AG09319 (cell line): ENCODE results near the gene PSMB8.

Experiments used
- DNase-seq: peaks from one replicate; pipeline ENCODE4 v3.0.0-alpha.2; 2010; ENCODE audit warnings: low read depth; ENCODE audit errors: extremely low read depth
- CTCF ChIP-seq: IDR thresholded peaks from 2 replicates; pipeline ENCODE4 v1.5.1; 2011; ENCODE audit warnings: low read depth, mild to moderate bottlenecking, inconsistent platforms, low read length, moderate library complexity

The PSMB8 gene

GRCh38 chr6:32867022-32867477, 23.2 kb upstream of the PSMB8 start:
- DNase-seq = no peak
- TF ChIP-seq CTCF = no peak

DNA sequence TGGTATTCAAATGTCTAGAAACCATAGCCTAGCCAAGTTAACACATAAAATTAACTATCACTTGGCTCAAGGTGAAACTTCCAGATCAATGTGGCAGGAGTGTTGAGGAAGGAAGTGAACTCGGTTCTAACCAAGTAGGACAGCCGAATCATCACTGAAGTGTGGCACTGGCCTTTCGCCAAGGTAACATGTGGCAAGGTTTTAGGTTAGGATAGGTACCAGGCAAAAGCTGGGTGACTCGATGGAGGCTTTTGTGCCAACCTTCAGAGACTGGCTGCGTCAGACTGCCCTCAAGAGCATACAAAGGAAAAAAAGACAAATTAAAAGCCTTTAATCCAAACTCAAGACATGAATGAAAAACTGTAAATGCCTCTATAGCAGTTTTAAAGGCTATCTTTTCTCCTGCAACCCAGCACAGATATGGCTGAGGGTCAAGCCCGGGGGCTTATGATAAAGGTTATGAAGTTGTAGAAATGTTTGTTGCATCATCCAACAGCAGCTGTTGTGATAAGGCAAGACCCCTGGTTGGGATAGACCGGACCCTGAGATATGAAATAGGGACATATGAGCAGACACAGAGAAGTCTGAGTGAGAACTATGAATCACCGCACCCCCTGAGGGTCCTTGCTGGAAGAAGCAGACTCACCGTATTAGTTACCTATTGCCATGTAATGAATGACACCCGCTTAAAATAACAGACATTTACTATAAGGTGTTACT, 22.0 kb upstream of the PSMB8 start:
- no peak for TF ChIP-seq CTCF
- no peak for DNase-seq

DNA sequence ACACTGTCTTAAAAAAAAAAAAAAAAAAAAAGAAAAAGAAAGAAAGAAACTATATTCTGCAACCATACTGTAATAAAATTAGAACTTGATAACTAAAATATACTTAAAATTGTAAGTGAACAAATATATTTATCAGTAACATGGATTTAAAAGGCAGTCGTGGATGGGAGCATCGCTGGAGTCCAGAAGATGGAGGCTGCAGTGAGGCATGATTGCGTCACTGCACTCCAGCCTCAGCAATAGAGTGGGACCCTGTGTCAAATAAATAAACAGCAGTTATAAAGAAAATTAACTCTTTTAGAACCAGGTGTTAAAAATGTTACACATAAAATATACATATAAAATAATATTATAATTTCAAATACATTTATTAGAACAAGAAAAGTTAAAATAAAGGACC, 18.9 kb upstream of the PSMB8 start:
- no peak for DNase-seq
- no peak for TF ChIP-seq CTCF

DNA sequence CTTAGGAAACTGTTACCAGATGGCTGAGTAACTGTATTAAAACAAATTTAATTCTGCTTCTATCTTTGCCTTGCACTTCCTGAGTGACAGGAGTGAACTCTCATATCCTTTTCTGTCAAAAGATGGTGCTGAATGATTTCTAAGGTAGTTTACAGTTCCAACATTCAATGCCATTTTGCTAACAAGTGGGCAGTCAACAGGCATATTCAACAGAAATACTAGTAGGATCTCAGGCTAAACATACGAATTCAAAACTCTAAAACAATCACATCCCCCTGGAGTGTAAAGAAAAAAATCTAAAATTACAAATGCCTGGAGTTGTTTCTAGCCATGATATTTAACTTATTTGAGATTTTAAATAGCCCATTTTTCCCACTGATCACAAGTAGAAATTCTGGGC, 16.8 kb upstream of the PSMB8 start:
- TF ChIP-seq CTCF = no peak
- DNase-seq = no peak

DNA sequence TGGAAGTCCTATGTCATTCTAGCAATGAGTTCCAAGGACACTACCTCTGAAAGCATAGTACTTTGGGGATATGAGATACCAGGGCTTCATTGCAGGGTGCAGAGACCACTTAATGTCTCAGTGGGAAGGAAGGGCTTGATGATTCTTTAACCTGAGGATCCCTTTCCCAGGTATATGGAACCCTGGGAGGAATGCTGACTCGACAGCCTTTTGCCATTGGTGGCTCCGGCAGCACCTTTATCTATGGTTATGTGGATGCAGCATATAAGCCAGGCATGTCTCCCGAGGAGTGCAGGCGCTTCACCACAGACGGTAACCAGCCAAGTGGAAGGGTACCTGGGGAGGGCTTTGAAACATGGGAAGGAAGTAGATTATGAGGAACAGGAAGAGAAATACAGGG, 14.3 kb upstream of the PSMB8 start:
- DNase-seq = no peak

DNA sequence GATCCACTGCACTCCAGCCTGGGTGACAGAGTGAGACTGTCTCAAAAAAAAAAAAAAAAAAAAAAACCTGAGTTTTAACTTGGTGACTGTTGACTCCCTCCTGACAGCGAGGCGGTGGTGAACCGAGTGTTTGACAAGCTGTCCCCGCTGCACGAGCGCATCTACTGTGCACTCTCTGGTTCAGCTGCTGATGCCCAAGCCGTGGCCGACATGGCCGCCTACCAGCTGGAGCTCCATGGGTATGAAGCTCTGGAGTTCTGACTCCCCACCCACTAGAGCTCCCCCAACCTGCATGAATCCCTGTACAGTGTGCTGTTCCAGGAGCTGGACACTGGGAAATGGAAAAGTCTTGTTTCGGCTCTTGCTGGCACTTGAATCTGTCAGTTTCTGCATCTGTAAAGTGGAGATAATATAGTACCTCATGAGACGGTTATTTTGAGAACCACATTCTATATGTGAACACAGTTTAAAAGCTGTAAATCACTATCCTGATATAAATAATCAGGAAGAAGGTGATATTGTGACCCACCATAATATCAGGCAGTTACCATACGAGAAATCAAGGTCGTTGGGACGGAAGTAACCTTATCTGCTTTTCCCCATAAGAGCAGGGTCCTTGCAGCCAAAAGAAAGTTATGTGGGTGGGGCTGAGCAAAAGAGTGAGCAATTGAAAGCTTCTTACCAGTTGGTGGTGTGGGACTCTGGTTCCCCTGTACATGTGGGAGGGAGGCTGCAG, 13.5 kb upstream of the PSMB8 start:
- TF ChIP-seq CTCF = no peak
- DNase-seq = no peak

More for the DNA sequence above, 14.3 kb upstream of the PSMB8 start:
- no peak for TF ChIP-seq CTCF

DNA sequence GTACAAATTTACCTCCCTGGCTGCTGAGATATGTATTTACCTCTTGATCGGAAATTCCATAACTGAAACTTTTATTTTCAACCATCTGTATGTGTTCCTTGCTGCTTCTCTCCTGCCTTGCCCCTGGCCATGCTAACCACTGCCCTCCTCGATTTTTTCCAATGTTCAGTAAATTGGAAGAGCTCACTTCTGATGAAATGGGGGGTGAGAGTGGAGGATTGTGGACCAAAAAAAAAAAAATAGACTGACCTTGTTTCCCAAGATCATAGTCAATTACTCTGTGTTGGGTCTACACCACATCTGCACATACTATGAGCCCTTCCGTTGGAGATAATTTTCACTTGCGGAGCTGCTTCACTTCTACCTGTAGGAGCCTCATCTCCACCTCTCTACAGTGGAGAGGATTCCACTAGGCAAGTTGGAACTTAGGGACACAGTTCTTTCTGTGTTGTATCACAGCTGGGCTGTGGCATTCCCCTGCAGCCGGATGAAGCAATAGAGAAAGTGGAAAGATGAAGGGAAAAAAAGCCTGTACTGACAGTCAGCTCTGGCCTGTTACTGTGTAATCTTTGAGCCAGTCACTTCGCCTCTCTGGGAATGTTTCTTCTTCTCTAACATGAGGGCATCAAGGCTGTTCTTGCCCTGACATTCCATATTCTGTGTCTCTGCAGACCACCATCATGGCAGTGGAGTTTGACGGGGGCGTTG, 11.8 kb upstream of the PSMB8 start:
- no peak for DNase-seq
- no peak for TF ChIP-seq CTCF
